Thyroid gland (tissue), 4 donors: ENCODE data around the gene MGAT5B. TPM values are rescaled to one million over a fixed set of nuclear protein-coding genes. Genes with fewer than 3 reads are reported as not detected.

Source experiments
- DNase-seq, 2 donors: peaks; one replicate each; pipeline ENCODE4 v3.0.0-alpha.2; 2019
- H3K27ac ChIP-seq, 3 donors: fragments of 200-600 bp; sonication (generic); 1 replicate in 2 of 3; 2 replicates in 1 of 3; pipeline ENCODE4 v1.5.1; 2016 to 2019; ENCODE audit warnings: mild to moderate bottlenecking in 1 of 3, moderate library complexity in 1 of 3
- H3K27me3 ChIP-seq: fragments of 200-600 bp; sonication (generic); one replicate; pipeline ENCODE4 v1.5.1; 2019
- H3K36me3 ChIP-seq, 2 donors: fragments of 200-600 bp; sonication (generic); one replicate each; pipeline ENCODE4 v1.5.1; 2016 to 2019
- H3K4me1 ChIP-seq, 2 donors: fragments of 200-600 bp; sonication (generic); one replicate each; pipeline ENCODE4 v1.5.1; 2017 to 2019
- H3K4me3 ChIP-seq, 3 donors: fragments of 200-600 bp; sonication (generic); replicated peaks in 1 of 3; 1 replicate in 2 of 3; 2 replicates in 1 of 3; pipeline ENCODE4 v1.5.1; 2016; ENCODE audit warnings: mild to moderate bottlenecking in 1 of 3
- H3K9me3 ChIP-seq: fragments of 200-600 bp; sonication (generic); one replicate; pipeline ENCODE4 v1.5.1; 2017
- POLR2A ChIP-seq, 2 donors: fragments of 450-650 bp; IDR thresholded peaks; one replicate each; pipeline ENCODE4 v1.6.1; 2017; ENCODE audit warnings: antibody characterized with exemption in 2 of 2, mild to moderate bottlenecking in 2 of 2, moderate library complexity in 1 of 2
- WGBS, 2 donors: methylation state at CpG; one replicate each; pipeline ENCODE4 v1.1.5; 2017; 5-methylcytosine and 5-hydroxymethylcytosine counted together
- intact Hi-C: fragments of 100-400 bp; cut with DNase I; formaldehyde crosslinking; loops from one replicate; pipeline ENCODE4 v1.15.1; 2023
- total RNA-seq, 4 donors: library from RNA; depleted of rRNA; stranded (reverse); fragments of >200 nt; gene quantifications; one replicate each; pipeline ENCODE4 v1.2.3, GENCODE V29; 2016
- TF ChIP-seq, protein P1 (sequence below), 6 experiments: fragments of 200-600 bp in 3 of 6; fragments of 450-650 bp in 3 of 6; sonication (generic) in 3 of 6; IDR thresholded peaks; one replicate each; pipeline ENCODE4 v1.5.1; 2016 to 2019; ENCODE audit warnings: antibody characterized with exemption in 6 of 6, mild to moderate bottlenecking in 2 of 6, inconsistent platforms in 1 of 6, moderate library complexity in 1 of 6

The MGAT5B gene, protein sequence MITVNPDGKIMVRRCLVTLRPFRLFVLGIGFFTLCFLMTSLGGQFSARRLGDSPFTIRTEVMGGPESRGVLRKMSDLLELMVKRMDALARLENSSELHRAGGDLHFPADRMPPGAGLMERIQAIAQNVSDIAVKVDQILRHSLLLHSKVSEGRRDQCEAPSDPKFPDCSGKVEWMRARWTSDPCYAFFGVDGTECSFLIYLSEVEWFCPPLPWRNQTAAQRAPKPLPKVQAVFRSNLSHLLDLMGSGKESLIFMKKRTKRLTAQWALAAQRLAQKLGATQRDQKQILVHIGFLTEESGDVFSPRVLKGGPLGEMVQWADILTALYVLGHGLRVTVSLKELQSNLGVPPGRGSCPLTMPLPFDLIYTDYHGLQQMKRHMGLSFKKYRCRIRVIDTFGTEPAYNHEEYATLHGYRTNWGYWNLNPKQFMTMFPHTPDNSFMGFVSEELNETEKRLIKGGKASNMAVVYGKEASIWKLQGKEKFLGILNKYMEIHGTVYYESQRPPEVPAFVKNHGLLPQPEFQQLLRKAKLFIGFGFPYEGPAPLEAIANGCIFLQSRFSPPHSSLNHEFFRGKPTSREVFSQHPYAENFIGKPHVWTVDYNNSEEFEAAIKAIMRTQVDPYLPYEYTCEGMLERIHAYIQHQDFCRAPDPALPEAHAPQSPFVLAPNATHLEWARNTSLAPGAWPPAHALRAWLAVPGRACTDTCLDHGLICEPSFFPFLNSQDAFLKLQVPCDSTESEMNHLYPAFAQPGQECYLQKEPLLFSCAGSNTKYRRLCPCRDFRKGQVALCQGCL
- total RNA-seq = 1 to 10 TPM in 1 of 4 donors, under 1 TPM in 2, not detected in 1; 0.22 to 7.4 (median 0.73) TPM

DNA sequence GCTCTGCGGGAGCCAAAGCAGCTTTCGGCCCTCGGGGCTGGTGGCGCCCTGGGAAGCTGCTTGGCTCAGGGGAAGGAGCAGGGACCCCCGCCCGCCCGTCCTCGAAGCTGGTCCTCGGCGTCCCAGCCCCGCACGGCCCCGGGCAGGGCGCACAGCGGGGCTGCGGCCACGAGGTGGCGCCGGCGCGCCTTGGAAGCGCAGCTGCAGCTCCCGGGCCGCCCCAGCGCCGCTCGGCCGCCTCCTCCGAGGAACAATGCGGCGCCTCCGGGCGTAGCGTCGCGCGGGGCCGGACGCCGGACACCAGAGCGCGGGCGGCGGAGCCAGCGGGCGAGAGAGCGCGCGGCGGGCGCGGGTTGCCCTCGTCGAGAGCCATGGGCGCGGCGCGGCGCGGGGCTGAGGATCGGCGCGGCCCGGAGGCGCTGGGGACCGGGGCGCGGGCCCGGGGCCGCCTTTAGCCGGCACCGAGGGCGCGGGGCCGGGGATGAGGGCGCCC, at the start of gene MGAT5B:
Gene MGAT5B (plus strand): TSS at position 229 of the 493 bp plus-strand sequence. CDS start 626 bp downstream, outside the sequence.
- peak; percentile 76 for DNase-seq
- 0% methylated on average over 4 of the region's 76 CpGs; no CpG with 5 or more reads in 1 of the 2 donors for WGBS, 2 donors
- peaks cover 0 to 20% of the 10 kb centered on the region in 2 donors for H3K4me1 ChIP-seq
- no peaks in the 10 kb centered on the region for H3K36me3 ChIP-seq
- no peak for TF ChIP-seq POLR2A (IDR thresholded peaks at IDR 0.05)
- TF ChIP-seq, protein P1, sequence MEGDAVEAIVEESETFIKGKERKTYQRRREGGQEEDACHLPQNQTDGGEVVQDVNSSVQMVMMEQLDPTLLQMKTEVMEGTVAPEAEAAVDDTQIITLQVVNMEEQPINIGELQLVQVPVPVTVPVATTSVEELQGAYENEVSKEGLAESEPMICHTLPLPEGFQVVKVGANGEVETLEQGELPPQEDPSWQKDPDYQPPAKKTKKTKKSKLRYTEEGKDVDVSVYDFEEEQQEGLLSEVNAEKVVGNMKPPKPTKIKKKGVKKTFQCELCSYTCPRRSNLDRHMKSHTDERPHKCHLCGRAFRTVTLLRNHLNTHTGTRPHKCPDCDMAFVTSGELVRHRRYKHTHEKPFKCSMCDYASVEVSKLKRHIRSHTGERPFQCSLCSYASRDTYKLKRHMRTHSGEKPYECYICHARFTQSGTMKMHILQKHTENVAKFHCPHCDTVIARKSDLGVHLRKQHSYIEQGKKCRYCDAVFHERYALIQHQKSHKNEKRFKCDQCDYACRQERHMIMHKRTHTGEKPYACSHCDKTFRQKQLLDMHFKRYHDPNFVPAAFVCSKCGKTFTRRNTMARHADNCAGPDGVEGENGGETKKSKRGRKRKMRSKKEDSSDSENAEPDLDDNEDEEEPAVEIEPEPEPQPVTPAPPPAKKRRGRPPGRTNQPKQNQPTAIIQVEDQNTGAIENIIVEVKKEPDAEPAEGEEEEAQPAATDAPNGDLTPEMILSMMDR (IDR thresholded peaks at IDR 0.05) = peak in 4 of 6 experiments; percentile 71 to 99 (median 94)
- H3K9me3 ChIP-seq = no peaks in the 10 kb centered on the region
- intact Hi-C loops = loop anchor here (5.0 kb wide), 1 partner anchor 189 kb away; no protein-coding TSS in a partner anchor
- H3K27me3 ChIP-seq = peaks cover 14% of the 10 kb centered on the region
- no peak within 1 kb of the TSS for H3K27ac ChIP-seq
- no peak within 1 kb of the TSS for H3K4me3 ChIP-seq

DNA sequence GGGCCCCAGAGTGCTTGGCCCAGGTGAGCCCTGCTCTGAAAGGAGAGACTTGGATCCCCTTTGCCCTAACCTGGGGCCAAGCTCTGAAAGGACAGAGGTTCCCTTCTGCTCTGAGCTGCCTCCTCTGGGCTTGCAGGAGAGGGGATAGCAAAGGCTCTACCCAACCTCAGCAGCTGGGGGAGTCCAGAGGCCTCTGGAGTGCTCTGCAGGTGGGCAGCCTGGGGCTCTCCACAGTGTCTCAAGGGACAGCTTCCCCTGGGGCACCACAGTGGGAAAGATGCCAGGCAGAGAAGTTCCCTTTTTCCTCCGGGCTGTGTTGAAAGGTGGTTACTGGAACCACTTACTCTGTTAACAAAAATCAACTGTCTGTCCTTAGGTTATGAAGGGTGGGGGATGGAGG, 48.2 kb upstream of the MGAT5B start:
- WGBS, 2 donors = 8 to 11% methylated on average over 1 of the region's 1 CpG
- no peaks in the 10 kb centered on the region for H3K27me3 ChIP-seq
- no peak overlapping the region for H3K4me3 ChIP-seq
- no peak overlapping the region for H3K27ac ChIP-seq
- no peaks in the 10 kb centered on the region for H3K36me3 ChIP-seq
- peak; percentile 49 to 78 for DNase-seq
- intact Hi-C loops = no loop called here
- H3K9me3 ChIP-seq = no peaks in the 10 kb centered on the region
- peaks cover 5 to 12% of the 10 kb centered on the region in 2 donors for H3K4me1 ChIP-seq
- TF ChIP-seq, protein P1 (IDR thresholded peaks at IDR 0.05) = no peak
- no peak for TF ChIP-seq POLR2A (IDR thresholded peaks at IDR 0.05)

DNA sequence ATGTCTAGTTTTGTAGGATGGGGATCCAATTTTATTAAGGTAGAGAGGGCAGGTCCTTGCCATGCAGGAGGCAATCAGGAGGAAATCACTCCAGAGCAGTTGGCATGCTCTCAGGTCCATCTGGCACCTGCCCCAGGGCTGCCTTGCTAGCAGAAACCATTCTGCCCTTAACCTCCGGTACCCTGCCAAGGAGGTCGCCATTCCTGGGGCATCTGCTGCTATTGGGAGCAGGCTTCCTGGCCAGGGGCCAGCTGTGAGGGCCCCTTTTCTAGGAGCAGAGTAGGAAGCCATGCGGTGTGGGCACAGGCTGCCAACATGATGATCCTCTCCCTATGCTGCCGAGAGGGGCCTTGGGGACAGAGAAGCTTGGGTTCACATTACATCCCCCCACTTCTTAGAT, 47.6 kb upstream of the MGAT5B start:
- TF ChIP-seq POLR2A (IDR thresholded peaks at IDR 0.05) = no peak
- TF ChIP-seq, protein P1 (IDR thresholded peaks at IDR 0.05) = no peak
- H3K4me1 ChIP-seq = peaks cover 5 to 12% of the 10 kb centered on the region in 2 donors
- no peaks in the 10 kb centered on the region for H3K36me3 ChIP-seq
- H3K27me3 ChIP-seq = no peaks in the 10 kb centered on the region
- peak; percentile 86 to 91 for DNase-seq
- no peaks in the 10 kb centered on the region for H3K9me3 ChIP-seq
- H3K4me3 ChIP-seq = no peak overlapping the region
- WGBS, 2 donors = 34 to 60% methylated on average over 1 to 4 of the region's 4 CpGs
- H3K27ac ChIP-seq = no peak overlapping the region
- intact Hi-C loops = no loop called here

DNA sequence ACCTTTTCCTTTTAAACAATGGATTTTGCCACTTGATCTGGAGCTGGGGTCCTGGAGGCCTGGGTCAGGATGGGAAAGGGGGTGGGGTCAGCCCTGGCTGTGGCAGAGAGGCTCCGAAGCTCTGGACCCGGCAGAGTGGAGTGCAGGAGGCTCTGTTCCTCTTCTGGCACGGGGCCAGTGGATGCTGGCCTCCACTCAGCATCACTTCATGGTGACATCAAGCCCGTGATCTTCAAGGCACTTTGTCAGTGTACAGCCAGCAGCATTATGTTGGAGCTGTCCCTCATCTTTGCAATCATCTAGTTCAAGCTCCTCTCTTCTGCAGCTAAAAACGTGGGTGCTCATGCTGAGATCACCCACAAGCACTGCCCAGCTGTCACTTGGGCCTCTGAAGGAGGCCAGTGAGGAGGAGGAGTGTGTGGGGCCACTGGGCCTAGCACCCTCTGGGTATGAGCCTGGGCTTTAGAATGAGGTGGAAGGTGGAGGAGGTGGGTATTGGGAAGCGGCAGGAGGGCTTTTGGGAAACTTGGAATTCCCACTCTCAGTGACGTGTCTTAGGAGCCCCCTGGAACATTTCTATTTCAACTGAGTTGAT, 45.9 kb upstream of the MGAT5B start:
- Histone ChIP-seq H3K27me3 (no peaks in the 10 kb centered on the region), H3K36me3 (no peaks in the 10 kb centered on the region), H3K9me3 (no peaks in the 10 kb centered on the region), H3K27ac (no peak overlapping the region), H3K4me3 (no peak overlapping the region), H3K4me1 (peaks cover 5 to 12% of the 10 kb centered on the region in 2 donors)
- TF ChIP-seq, protein P1 (IDR thresholded peaks at IDR 0.05) = no peak
- TF ChIP-seq POLR2A (IDR thresholded peaks at IDR 0.05) = no peak
- intact Hi-C loops = no loop called here
- DNase-seq = no peak
- 65 to 87% methylated on average over 6 to 7 of the region's 7 CpGs for WGBS, 2 donors
